IPS DF 6.9 (cell line): ENCODE results near the gene PNCK.

Experiments used
- DNase-seq: peaks from one replicate; pipeline ENCODE4 v3.0.0-alpha.2; 2013; ENCODE audit warnings: low read depth, low spot score
- H3K27ac ChIP-seq: one replicate; pipeline ENCODE4 v1.5.1; 2013; ENCODE audit warnings: low read length, control low read depth
- H3K27me3 ChIP-seq: 2 replicates; pipeline ENCODE4 v1.6.1; 2013; ENCODE audit warnings: mild to moderate bottlenecking, low read length; ENCODE audit not compliant: control insufficient read depth, insufficient read depth
- H3K36me3 ChIP-seq: 2 replicates; pipeline ENCODE4 v1.6.1; 2013; ENCODE audit warnings: low read length; ENCODE audit not compliant: control insufficient read depth, insufficient read depth
- H3K4me1 ChIP-seq: 2 replicates; pipeline ENCODE4 v1.6.1; 2013; ENCODE audit warnings: low read length; ENCODE audit not compliant: control insufficient read depth, insufficient read depth
- H3K4me3 ChIP-seq: 2 replicates; pipeline ENCODE4 v1.5.1; 2013; ENCODE audit warnings: mild to moderate bottlenecking, low read length
- H3K9me3 ChIP-seq: 2 replicates; pipeline ENCODE4 v1.6.1; 2013; ENCODE audit warnings: low read length, inconsistent platforms; ENCODE audit not compliant: control insufficient read depth, insufficient read depth
- WGBS: extraction: QIAGEN DNeasy Blood & Tissue Kit; methylation state at CpG from one replicate; pipeline ENCODE4 v1.1.7; 2013; ENCODE audit warnings: mixed read lengths, missing lambda C conversion rate; ENCODE audit not compliant: insufficient read length, insufficient coverage; 5-methylcytosine and 5-hydroxymethylcytosine counted together

PNCK gene

DNA sequence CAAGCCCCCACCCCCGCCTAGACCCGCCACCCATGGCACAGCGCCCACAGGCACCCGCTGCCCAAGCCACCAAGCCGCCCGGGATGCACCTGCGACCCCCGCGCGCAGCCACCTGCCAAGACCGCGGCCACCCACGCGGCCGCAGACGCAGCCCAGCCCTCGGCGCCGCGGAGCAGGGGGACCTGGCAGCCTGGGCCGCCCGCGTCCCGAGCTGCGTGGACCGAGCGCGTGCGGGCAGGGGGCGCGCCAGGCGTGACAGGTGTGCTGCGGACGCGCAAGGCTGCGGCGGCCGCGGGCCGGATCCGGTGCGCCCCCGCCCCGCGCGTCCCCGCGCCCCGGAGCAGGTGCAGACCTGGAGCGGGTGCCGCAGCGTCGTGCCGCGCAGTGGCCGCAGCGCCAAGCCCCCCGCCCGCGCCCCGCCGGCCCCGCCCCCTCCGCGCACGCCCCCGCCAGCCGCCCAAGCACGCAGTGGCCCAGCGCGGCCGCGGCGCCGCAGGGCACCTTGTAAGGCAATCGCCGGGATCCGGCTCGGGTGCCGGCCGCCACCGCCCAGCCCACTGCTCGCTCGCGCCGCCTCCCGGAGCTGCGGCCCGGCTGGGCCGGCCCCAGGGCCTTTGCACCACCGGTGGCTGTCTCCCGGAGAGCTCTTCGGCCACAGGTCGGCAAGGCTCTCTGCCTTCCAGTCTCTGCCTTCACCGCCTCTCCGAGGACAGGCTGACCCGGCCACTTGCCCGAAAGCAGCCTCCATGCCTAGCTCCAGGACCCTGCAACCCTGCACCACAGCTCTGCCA lies at the start of gene PNCK:
Gene PNCK, minus strand, starts transcription at position 386 of the 791 bp plus-strand sequence. CDS start 737 bp downstream, outside the sequence.
- no peaks in the 10 kb centered on the region for H3K9me3 ChIP-seq
- no peaks in the 10 kb centered on the region for H3K36me3 ChIP-seq
- H3K4me3 ChIP-seq = peak within 1 kb of the TSS; percentile 31; the same call in 1 of the 2 replicates
- WGBS = no CpG with 5 or more reads among the region's 98 CpGs
- no peak within 1 kb of the TSS for H3K27ac ChIP-seq
- peaks cover 2% of the 10 kb centered on the region for H3K4me1 ChIP-seq
- DNase-seq = no peak
- H3K27me3 ChIP-seq = no peaks in the 10 kb centered on the region

DNA sequence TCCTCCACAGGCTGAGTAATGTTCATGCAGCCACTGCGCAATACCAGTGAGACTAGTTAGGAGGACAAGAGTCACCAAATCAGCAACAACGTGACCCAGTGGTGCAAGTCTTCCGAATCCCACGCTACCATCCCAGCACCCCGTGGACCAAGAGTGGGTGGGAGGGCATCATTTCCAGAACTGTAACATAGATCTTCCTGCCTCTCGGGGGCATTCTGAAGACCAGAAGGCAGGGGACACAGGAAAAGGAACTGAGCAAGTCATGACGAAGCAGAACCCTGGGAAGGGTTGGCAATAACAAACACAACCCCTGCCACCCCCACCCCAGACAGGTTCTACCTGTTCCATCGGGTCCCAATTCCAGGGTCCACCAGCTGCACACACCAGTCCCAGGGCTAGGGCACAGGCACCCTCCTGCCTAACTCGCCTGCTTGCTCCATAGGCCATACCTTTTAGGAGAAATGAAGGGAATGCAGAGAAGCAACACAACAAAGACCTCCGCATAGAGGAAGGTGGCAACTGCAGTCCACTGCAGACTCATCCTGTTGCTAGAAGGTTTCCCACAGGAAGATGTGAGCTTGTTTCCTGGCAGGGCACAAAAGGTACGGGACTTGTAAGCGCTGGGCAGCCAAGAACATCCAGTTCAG lies 49.2 kb upstream of the PNCK start:
- no peaks in the 10 kb centered on the region for H3K9me3 ChIP-seq
- WGBS = no CpG with 5 or more reads among the region's 12 CpGs
- no peaks in the 10 kb centered on the region for H3K27me3 ChIP-seq
- H3K27ac ChIP-seq = no peak overlapping the region
- peaks cover 4% of the 10 kb centered on the region for H3K4me1 ChIP-seq
- H3K36me3 ChIP-seq = peaks cover 10% of the 10 kb centered on the region; the same call in 1 of the 2 replicates
- no peak for DNase-seq
- H3K4me3 ChIP-seq = peak overlapping the region; percentile 80; the same call in 1 of the 2 replicates

DNA sequence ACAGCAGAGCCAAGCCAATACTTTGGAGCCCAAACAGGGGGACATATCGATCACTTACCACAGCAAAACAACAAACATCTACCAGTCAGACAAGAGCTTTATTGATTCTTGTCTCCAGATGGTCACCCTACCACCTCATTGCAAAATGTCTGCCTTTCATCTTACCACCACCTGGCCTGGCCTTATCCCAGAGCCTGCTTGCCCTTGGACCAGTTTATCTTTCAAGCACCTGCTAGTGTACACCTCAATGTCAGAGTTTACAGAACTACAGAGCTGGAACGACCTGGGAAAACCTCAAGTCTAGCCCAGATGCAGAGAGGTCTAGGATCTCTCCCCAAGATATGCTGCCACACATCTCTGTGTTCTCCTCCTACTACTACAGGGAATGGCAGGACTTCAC lies 46.1 kb upstream of the PNCK start:
- H3K4me1 ChIP-seq = no peaks in the 10 kb centered on the region
- H3K27ac ChIP-seq = no peak overlapping the region
- no peaks in the 10 kb centered on the region for H3K27me3 ChIP-seq
- no peaks in the 10 kb centered on the region for H3K9me3 ChIP-seq
- no peak for DNase-seq
- no CpG with 5 or more reads among the region's 2 CpGs for WGBS
- H3K4me3 ChIP-seq = no peak overlapping the region
- peaks cover 16% of the 10 kb centered on the region; the same call in 1 of the 2 replicates for H3K36me3 ChIP-seq

DNA sequence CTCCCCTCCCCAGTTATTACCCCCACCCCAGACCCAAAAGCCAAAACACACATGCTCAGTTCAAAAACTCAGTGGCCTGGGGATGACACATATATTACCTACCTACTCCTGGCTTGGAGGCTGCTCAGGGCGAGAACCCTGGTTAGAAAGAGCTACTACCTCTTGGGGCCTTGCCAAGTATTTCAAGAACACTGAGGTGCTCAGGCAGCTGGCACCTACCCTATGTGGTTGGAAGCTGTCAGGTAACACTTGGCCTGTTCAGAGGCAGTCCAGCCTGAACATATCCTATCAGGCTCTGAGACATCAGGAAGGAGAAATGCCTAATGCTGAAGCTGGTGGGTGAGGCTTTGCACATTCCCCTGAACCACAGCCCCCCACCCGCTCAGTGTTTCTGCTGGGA lies 45.6 kb upstream of the PNCK start:
- no peaks in the 10 kb centered on the region for H3K4me1 ChIP-seq
- H3K27ac ChIP-seq = no peak overlapping the region
- no CpG with 5 or more reads among the region's 2 CpGs for WGBS
- peaks cover 16% of the 10 kb centered on the region; the same call in 1 of the 2 replicates for H3K36me3 ChIP-seq
- no peak for DNase-seq
- no peaks in the 10 kb centered on the region for H3K27me3 ChIP-seq
- no peak overlapping the region for H3K4me3 ChIP-seq
- no peaks in the 10 kb centered on the region for H3K9me3 ChIP-seq

DNA sequence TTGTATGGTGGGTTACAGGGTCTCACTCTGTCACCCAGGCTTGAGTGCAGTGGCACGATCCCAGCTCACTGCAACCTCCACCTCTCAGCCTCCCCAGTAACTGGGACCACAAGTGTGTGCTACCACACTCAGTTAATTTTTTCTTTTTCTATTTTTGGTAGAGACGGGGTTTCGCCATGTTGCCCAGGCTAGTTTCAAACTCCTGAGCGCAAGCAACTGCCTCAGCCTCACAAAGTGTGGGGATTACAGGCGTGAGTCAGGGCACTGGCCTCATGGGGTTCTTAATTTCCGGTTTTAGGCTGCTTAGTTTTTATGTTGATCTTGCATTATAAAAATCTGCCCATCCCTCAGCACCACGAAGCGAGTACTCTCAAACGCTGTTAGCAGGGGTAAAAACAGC lies 43.8 kb upstream of the PNCK start:
- peaks cover 20% of the 10 kb centered on the region; the same call in 1 of the 2 replicates for H3K36me3 ChIP-seq

DNA sequence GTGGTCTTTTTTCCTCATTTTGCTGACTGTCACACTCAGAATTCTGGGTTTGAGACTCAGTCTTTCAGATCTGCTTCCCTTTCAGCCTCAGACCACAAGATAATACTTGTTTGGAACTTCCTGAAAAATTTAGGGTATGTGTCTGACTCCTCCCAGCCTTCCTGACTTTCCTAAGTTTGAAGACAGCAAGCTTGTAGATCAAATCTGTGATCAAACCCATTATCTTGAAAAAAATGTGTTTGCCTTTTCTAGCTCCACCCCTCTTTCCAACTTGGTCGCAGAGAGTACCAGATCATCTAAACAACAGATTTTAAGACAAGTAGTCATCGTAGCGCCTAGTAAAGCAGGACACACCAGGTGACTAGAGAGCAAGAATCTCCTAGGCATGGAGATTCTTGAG lies 40.6 kb upstream of the PNCK start:
- Histone ChIP-seq H3K4me1 (no peaks in the 10 kb centered on the region), H3K27me3 (no peaks in the 10 kb centered on the region), H3K4me3 (no peak overlapping the region), H3K27ac (no peak overlapping the region), H3K9me3 (no peaks in the 10 kb centered on the region), H3K36me3 (peaks cover 13% of the 10 kb centered on the region; the same call in 1 of the 2 replicates)
- DNase-seq = no peak
- WGBS = no CpG with 5 or more reads among the region's 3 CpGs

More for the DNA sequence above, 43.8 kb upstream of the PNCK start:
- Histone ChIP-seq H3K4me1 (no peaks in the 10 kb centered on the region), H3K27me3 (no peaks in the 10 kb centered on the region), H3K27ac (no peak overlapping the region), H3K4me3 (no peak overlapping the region), H3K9me3 (no peaks in the 10 kb centered on the region)
- no peak for DNase-seq
- WGBS = no CpG with 5 or more reads among the region's 9 CpGs

DNA sequence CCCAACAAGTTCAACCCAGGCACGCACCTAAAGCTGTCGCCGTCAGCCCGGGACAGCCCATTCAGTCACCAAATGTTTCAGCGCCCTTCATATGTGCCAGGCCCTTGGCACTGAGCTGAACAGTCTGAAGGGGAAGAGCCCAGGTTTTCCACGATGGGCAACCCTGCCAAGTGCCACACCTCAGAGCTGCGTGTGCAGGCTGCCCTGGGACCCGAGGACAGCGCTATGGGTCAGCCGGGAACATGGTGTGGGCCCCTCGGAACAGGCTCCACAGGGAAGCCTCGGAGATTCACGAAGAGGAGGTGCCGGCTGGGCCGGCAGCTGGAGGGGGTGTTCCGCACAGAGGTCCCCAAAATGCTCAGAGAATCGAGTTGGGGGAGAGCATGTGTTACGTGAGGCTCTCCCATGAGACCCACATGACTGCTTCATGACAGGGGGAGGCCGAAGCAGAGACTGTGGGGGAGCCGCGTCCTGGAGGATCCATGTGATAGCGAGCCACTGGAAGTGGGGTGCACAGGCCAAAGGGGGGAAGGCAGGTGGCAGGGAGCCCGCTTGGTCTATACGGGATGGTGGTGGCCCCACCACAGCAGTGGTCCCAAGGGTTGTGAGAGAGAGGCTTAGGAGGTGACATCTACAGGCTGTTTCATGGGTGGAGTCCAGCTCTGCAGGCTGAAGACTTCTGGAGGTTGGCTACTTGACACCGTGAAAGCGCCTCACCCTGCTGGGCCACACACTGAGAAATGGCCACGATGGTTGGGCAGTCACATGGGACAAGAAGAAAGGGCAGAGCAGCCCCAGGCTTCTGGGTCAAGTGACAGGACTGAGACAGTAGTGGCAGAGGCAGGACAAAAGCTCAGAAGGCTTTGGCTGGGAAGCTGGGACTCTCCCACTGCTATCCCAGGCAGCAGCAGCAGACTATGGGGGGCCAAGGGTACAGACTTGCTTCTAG lies 36.4 kb upstream of the PNCK start:
- no peaks in the 10 kb centered on the region for H3K9me3 ChIP-seq
- H3K36me3 ChIP-seq = peaks cover 4% of the 10 kb centered on the region; the same call in 1 of the 2 replicates
- H3K4me3 ChIP-seq = no peak overlapping the region
- H3K27ac ChIP-seq = no peak overlapping the region
- no CpG with 5 or more reads among the region's 27 CpGs for WGBS
- H3K27me3 ChIP-seq = no peaks in the 10 kb centered on the region
- no peak for DNase-seq
- H3K4me1 ChIP-seq = no peaks in the 10 kb centered on the region

DNA sequence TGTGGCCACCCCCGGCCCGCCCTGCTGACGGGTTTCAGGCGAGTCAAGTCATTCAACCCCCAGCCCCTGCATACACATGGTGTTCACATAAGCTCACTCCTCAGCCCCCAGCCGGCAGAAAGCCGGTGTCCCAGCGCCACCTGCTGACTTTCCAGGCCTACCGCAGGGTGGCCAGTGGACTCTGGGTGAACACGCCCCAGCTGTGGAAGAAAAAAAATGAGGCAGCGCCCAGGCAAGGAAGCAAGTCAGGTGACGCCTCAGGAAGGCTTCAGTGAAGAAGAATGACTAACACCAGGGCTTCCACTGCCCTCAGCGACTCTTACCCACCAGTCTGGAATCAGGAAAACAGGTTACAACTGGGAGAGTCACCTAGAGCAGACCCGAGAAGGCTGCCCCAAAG lies 34.8 kb upstream of the PNCK start:
- Histone ChIP-seq H3K4me1 (no peaks in the 10 kb centered on the region), H3K36me3 (peaks cover 3% of the 10 kb centered on the region; the same call in 1 of the 2 replicates), H3K4me3 (no peak overlapping the region), H3K27ac (no peak overlapping the region), H3K9me3 (no peaks in the 10 kb centered on the region), H3K27me3 (no peaks in the 10 kb centered on the region)
- no CpG with 5 or more reads among the region's 13 CpGs for WGBS
- no peak for DNase-seq

DNA sequence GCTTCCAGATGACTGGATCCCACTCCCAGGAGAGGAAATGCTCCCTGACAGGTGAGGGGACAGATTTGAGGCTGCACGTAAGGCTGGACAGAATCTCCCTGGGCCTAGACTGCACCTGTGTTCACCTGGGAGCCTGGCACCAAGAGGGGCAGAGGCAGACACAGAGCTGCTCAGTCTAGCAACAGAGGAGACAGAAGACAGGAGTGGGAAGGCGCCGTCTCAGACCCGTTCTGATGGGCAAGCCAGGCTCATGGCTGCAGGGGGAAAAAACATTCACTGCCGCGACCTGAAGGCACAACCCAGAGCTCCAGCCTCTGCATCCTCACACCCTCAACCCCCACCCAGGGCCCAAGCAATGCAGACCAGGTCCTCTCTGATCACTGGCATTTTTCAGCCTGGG lies 33.8 kb upstream of the PNCK start:
- DNase-seq = no peak
- Histone ChIP-seq H3K4me3 (no peak overlapping the region), H3K27ac (no peak overlapping the region), H3K36me3 (peaks cover 5% of the 10 kb centered on the region; the same call in 1 of the 2 replicates), H3K4me1 (no peaks in the 10 kb centered on the region), H3K9me3 (no peaks in the 10 kb centered on the region), H3K27me3 (no peaks in the 10 kb centered on the region)
- WGBS = no CpG with 5 or more reads among the region's 6 CpGs

DNA sequence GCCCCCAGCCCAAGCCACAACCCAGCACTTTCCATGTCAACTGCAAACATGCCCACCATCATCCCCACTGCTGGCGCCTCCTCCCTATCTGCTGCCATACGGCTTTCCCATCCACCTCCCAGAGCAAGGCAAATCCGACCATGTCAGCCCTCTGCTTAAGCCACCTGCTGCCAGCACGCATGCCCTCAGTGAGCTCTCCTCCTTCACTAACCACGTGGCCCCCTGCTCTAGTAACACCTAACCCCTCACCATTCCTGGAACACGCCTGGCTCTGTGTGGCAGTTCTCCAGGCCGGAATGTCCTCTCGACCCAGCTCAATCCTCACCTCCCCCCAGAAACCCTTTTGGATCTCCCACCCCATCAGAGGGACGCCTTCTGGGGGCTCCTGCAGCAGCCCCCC lies 33.2 kb upstream of the PNCK start:
- Histone ChIP-seq H3K27me3 (no peaks in the 10 kb centered on the region), H3K9me3 (no peaks in the 10 kb centered on the region), H3K27ac (no peak overlapping the region), H3K4me1 (no peaks in the 10 kb centered on the region), H3K36me3 (peaks cover 6% of the 10 kb centered on the region; the same call in 1 of the 2 replicates), H3K4me3 (no peak overlapping the region)
- WGBS = no CpG with 5 or more reads among the region's 9 CpGs
- DNase-seq = no peak
